ENCODE measurements around the gene TTC39B.
A peak's percentile ranks its signal among the peaks of the same experiment; 100 is the strongest.
"Not testable (repeated sequence)": the region's sequence is repeated elsewhere in the genome, so short reads cannot be mapped to it uniquely, and the experiment has no call there.

The TTC39B gene

GRCh38 chr9:15262581-15262980, 44.4 kb downstream of the TTC39B start:
- DNase-seq: no peak

GRCh38 chr9:15256426-15256825, 50.6 kb downstream of the TTC39B start:
- DNase-seq: no peak

GRCh38 chr9:15253786-15254185, 53.2 kb downstream of the TTC39B start:
- DNase-seq: no peak

GRCh38 chr9:15253197-15253596, 53.8 kb downstream of the TTC39B start:
- no peak for DNase-seq

- DNase-seq: no peak
Observed at GRCh38 chr9:15249981-15250380, 57.0 kb downstream of the TTC39B start.

GRCh38 chr9:15249042-15249818, 57.8 kb downstream of the TTC39B start:
- DNase-seq: no peak

GRCh38 chr9:15248621-15249020, 58.4 kb downstream of the TTC39B start:
- DNase-seq: no peak

GRCh38 chr9:15248081-15248480, 58.9 kb downstream of the TTC39B start:
- no peak for DNase-seq

- DNase-seq: no peak
Observed at GRCh38 chr9:15246708-15247107, 60.3 kb downstream of the TTC39B start.

- DNase-seq: no peak
Observed at GRCh38 chr9:15246243-15246642, 60.8 kb downstream of the TTC39B start.

- no peak for DNase-seq
Observed at GRCh38 chr9:15244001-15244441, 63.0 kb downstream of the TTC39B start.

GRCh38 chr9:15243081-15243480, 63.9 kb downstream of the TTC39B start:
- DNase-seq: no peak

- no peak for DNase-seq
Observed at GRCh38 chr9:15240927-15241326, 66.1 kb downstream of the TTC39B start.

GRCh38 chr9:15239816-15240215, 67.2 kb downstream of the TTC39B start:
- DNase-seq: no peak

- DNase-seq: no peak
Observed at GRCh38 chr9:15238646-15239045, 68.4 kb downstream of the TTC39B start.

- DNase-seq: no peak
Observed at GRCh38 chr9:15235658-15236057, 71.4 kb downstream of the TTC39B start.

GRCh38 chr9:15233941-15234490, 73.0 kb downstream of the TTC39B start:
- DNase-seq: not testable (repeated sequence)

- not testable (repeated sequence) for DNase-seq
Observed at GRCh38 chr9:15232706-15233280, 74.2 kb downstream of the TTC39B start.

- peak; percentile 10 for DNase-seq
Observed at GRCh38 chr9:15231788-15232635, 75.0 kb downstream of the TTC39B start.

GRCh38 chr9:15229409-15229808, 77.6 kb downstream of the TTC39B start:
- DNase-seq: no peak

- no peak for DNase-seq
Observed at GRCh38 chr9:15227491-15227890, 79.5 kb downstream of the TTC39B start.

- DNase-seq: no peak
Observed at GRCh38 chr9:15225564-15226126, 81.4 kb downstream of the TTC39B start.

GRCh38 chr9:15222313-15222712, 84.7 kb downstream of the TTC39B start:
- no peak for DNase-seq
